H9 (cell line): Measurements from ENCODE around the gene CAMK2G. TPM values are rescaled to one million over a fixed set of nuclear protein-coding genes. Genes with fewer than 3 reads are reported as not detected.
A peak's percentile ranks its signal among the peaks of the same experiment; 100 is the strongest.

Experiments
- DNase-seq: peaks from one replicate; pipeline ENCODE4 v3.0.0-alpha.2; 2017
- H2AFZ ChIP-seq: one replicate; pipeline ENCODE4 v1.6.1; 2013; ENCODE audit warnings: mild to moderate bottlenecking, low read length, control low read depth, moderate library complexity
- H2AK5ac ChIP-seq: 2 replicates; pipeline ENCODE4 v1.6.1; 2013; ENCODE audit warnings: low read length, control low read depth, mixed read lengths; ENCODE audit not compliant: insufficient read length
- H2BK120ac ChIP-seq: one replicate; pipeline ENCODE4 v1.6.1; 2013; ENCODE audit warnings: low read depth, mild to moderate bottlenecking, low read length, control low read depth, inconsistent platforms; ENCODE audit not compliant: poor library complexity, severe bottlenecking
- H2BK12ac ChIP-seq: 2 replicates; pipeline ENCODE4 v1.6.1; 2013; ENCODE audit warnings: low read length, control low read depth, mixed read lengths, low read depth; ENCODE audit not compliant: insufficient read length
- H2BK15ac ChIP-seq: 2 replicates; pipeline ENCODE4 v1.6.1; 2013; ENCODE audit warnings: low read depth, low read length, control low read depth
- H2BK20ac ChIP-seq: one replicate; pipeline ENCODE4 v1.6.1; 2013; ENCODE audit warnings: low read depth, mild to moderate bottlenecking, low read length, control low read depth, inconsistent platforms; ENCODE audit not compliant: poor library complexity, severe bottlenecking
- H2BK5ac ChIP-seq: 2 replicates; pipeline ENCODE4 v1.6.1; 2013; ENCODE audit warnings: low read length, control low read depth, mixed read lengths; ENCODE audit not compliant: insufficient read length
- H3K14ac ChIP-seq: 2 replicates; pipeline ENCODE4 v1.6.1; 2013; ENCODE audit warnings: low read length, control low read depth; ENCODE audit not compliant: insufficient read depth
- H3K18ac ChIP-seq: 2 replicates; pipeline ENCODE4 v1.6.1; 2013; ENCODE audit warnings: low read depth, mild to moderate bottlenecking, mixed read lengths, low read length, control low read depth; ENCODE audit not compliant: insufficient read length
- H3K23ac ChIP-seq: 2 replicates; pipeline ENCODE4 v1.6.1; 2013; ENCODE audit warnings: low read length, control low read depth, mixed read lengths, low read depth; ENCODE audit not compliant: insufficient read length
- H3K23me2 ChIP-seq: 2 replicates; pipeline ENCODE4 v1.6.1; 2013; ENCODE audit warnings: low read depth, mild to moderate bottlenecking, mixed read lengths, low read length, control low read depth; ENCODE audit not compliant: insufficient read length, poor library complexity, severe bottlenecking
- H3K27ac ChIP-seq: 2 replicates; pipeline ENCODE4 v1.5.1; 2013; ENCODE audit warnings: low read length, control low read depth, mixed read lengths, low read depth; ENCODE audit not compliant: insufficient read length
- H3K27me3 ChIP-seq: 2 replicates; pipeline ENCODE4 v1.6.1; 2013; ENCODE audit warnings: low read length, control low read depth, inconsistent platforms; ENCODE audit not compliant: insufficient read depth
- H3K4ac ChIP-seq: 2 replicates; pipeline ENCODE4 v1.6.1; 2013; ENCODE audit warnings: low read depth, mild to moderate bottlenecking, control low read depth, inconsistent platforms, low read length, moderate library complexity
- H3K4me1 ChIP-seq: 2 replicates; pipeline ENCODE4 v1.6.1; 2013; ENCODE audit warnings: low read length, control low read depth, inconsistent platforms; ENCODE audit not compliant: insufficient read depth
- H3K4me2 ChIP-seq: 2 replicates; pipeline ENCODE4 v1.6.1; 2013; ENCODE audit warnings: low read length, control low read depth, mixed read lengths; ENCODE audit not compliant: insufficient read length, insufficient read depth
- H3K56ac ChIP-seq: 2 replicates; pipeline ENCODE4 v1.6.1; 2013; ENCODE audit warnings: low read depth, mild to moderate bottlenecking, mixed read lengths, low read length, control low read depth; ENCODE audit not compliant: insufficient read length
- H3K79me1 ChIP-seq: 2 replicates; pipeline ENCODE4 v1.6.1; 2013; ENCODE audit warnings: low read depth, mild to moderate bottlenecking, moderate library complexity, low read length, control low read depth, inconsistent platforms; ENCODE audit not compliant: insufficient read depth, poor library complexity, severe bottlenecking
- H3K79me2 ChIP-seq: 2 replicates; pipeline ENCODE4 v1.6.1; 2013; ENCODE audit warnings: low read length, control low read depth, inconsistent platforms; ENCODE audit not compliant: insufficient read depth
- H3K9ac ChIP-seq: 2 replicates; pipeline ENCODE4 v1.6.1; 2013; ENCODE audit warnings: low read length, control low read depth, mixed read lengths; ENCODE audit not compliant: insufficient read length; ENCODE audit errors: extremely low read depth
- H3K9me3 ChIP-seq: one replicate; pipeline ENCODE4 v1.6.1; 2013; ENCODE audit warnings: low read depth, low read length, inconsistent platforms; ENCODE audit not compliant: control insufficient read depth
- H3T11ph ChIP-seq: one replicate; pipeline ENCODE4 v1.6.1; 2013; ENCODE audit warnings: mild to moderate bottlenecking, low read length, control low read depth, inconsistent platforms
- H4K20me1 ChIP-seq: one replicate; pipeline ENCODE4 v1.6.1; 2013; ENCODE audit not compliant: control insufficient read depth, insufficient read length, insufficient read depth
- H4K5ac ChIP-seq: 2 replicates; pipeline ENCODE4 v1.6.1; 2013; ENCODE audit warnings: low read depth, mild to moderate bottlenecking, mixed read lengths, low read length, control low read depth; ENCODE audit not compliant: insufficient read length
- H4K8ac ChIP-seq: replicated peaks from 2 replicates; pipeline ENCODE4 v1.6.1; 2013; ENCODE audit warnings: low read length, control low read depth, mixed read lengths, low read depth; ENCODE audit not compliant: insufficient read length
- H4K91ac ChIP-seq: 2 replicates; pipeline ENCODE4 v1.6.1; 2013; ENCODE audit warnings: low read depth, mild to moderate bottlenecking, moderate library complexity, mixed read lengths, low read length, control low read depth; ENCODE audit not compliant: insufficient read length
- H3K27ac Mint-ChIP-seq, 3 experiments: 2 replicates in 2 of 3; 3 replicates in 1 of 3; pipeline ENCODE4 v1.8.0; 2020 to 2021; ENCODE audit warnings: mixed read lengths in 3 of 3, mild to moderate bottlenecking in 1 of 3, moderate library complexity in 1 of 3
- H3K27me3 Mint-ChIP-seq: 2 replicates; pipeline ENCODE4 v1.8.0; 2021; ENCODE audit warnings: low read depth, mild to moderate bottlenecking, moderate library complexity, mixed read lengths
- H3K36me3 Mint-ChIP-seq, 3 experiments: 2 replicates in 2 of 3; 3 replicates in 1 of 3; pipeline ENCODE4 v1.8.0; 2020 to 2021; ENCODE audit warnings: low read depth in 3 of 3, mixed read lengths in 3 of 3; ENCODE audit not compliant: insufficient read depth in 1 of 3
- H3K4me1 Mint-ChIP-seq, 2 experiments: 2 replicates each; pipeline ENCODE4 v1.8.0; 2020; ENCODE audit warnings: mixed read lengths in 2 of 2
- H3K4me3 Mint-ChIP-seq, 2 experiments: 2 replicates in 1 of 2; 3 replicates in 1 of 2; pipeline ENCODE4 v1.8.0; 2020 to 2021; ENCODE audit warnings: mild to moderate bottlenecking in 2 of 2, mixed read lengths in 2 of 2, moderate library complexity in 1 of 2
- H3K9me3 Mint-ChIP-seq, 2 experiments: 2 replicates in 1 of 2; 3 replicates in 1 of 2; pipeline ENCODE4 v1.8.0; 2020; ENCODE audit warnings: mild to moderate bottlenecking in 2 of 2, mixed read lengths in 2 of 2, moderate library complexity in 1 of 2
- CTCF ChIP-seq: fragments of 200-600 bp; sonication (generic); conservative IDR thresholded peaks from 3 replicates; pipeline ENCODE4 v1.8.0; 2021; ENCODE audit warnings: antibody characterized with exemption, mild to moderate bottlenecking
- WGBS: extraction: QIAGEN DNeasy Blood & Tissue Kit; methylation state at CpG from one replicate; pipeline ENCODE4 v1.1.7; 2013; ENCODE audit warnings: missing lambda C conversion rate, low lambda C conversion rate, mixed read lengths; ENCODE audit not compliant: insufficient read length; ENCODE audit errors: extremely low coverage; 5-methylcytosine and 5-hydroxymethylcytosine counted together
- total RNA-seq: library from RNA; stranded (reverse); gene quantifications from 2 replicates; pipeline ENCODE4 v1.2.1, GENCODE V29; 2021

The CAMK2G gene
- total RNA-seq, 1 experiment from 2014 or later: 31.8 TPM

- Histone ChIP-seq H3K18ac (no peak overlapping the region), H4K20me1 (peaks cover 2% of the 10 kb centered on the region), H2AFZ (no peak overlapping the region), H2BK5ac (no peak overlapping the region), H2AK5ac (no peak overlapping the region), H3K79me1 (no peaks in the 10 kb centered on the region), H2BK15ac (no peak overlapping the region), H3K79me2 (no peaks in the 10 kb centered on the region; the same call in 1 of the 2 replicates), H3K56ac (no peak overlapping the region), H2BK120ac (no peak overlapping the region), H3T11ph (no peak overlapping the region), H3K23me2 (peaks cover 3% of the 10 kb centered on the region), H3K4me1 (peaks cover 2% of the 10 kb centered on the region; the same call in 1 of the 2 replicates), H3K4me2 (no peak overlapping the region), H3K9me3 (no peaks in the 10 kb centered on the region), H2BK12ac (no peak overlapping the region), H3K4ac (no peak overlapping the region), H2BK20ac (no peak overlapping the region), H3K23ac (no peak overlapping the region), H3K14ac (no peak overlapping the region), H4K91ac (no peak overlapping the region), H3K27ac (no peak overlapping the region), H3K27me3 (no peaks in the 10 kb centered on the region), H4K5ac (no peak overlapping the region), H3K9ac (no peak overlapping the region), H4K8ac (no peak overlapping the region)
- H3K27ac Mint-ChIP-seq: 0 out of 7 replicates have a peak overlapping the region, but pooled peaks of 1 of the 3 experiments have one; percentile 2
- TF ChIP-seq CTCF: no peak
- WGBS: no CpG with 5 or more reads among the region's 5 CpGs
- no peaks in the 10 kb centered on the region for H3K9me3 Mint-ChIP-seq
- peaks cover 29 to 63% (median 34%) of the 10 kb centered on the region in 3 experiments; a peak in 6 of 7 replicates for H3K36me3 Mint-ChIP-seq
- H3K4me1 Mint-ChIP-seq: peaks cover 28 to 29% of the 10 kb centered on the region in 2 experiments
- no peaks in the 10 kb centered on the region for H3K27me3 Mint-ChIP-seq
- no peak overlapping the region; a peak in 1 of 5 replicates for H3K4me3 Mint-ChIP-seq
- DNase-seq: no peak
These were observed 5.6 kb downstream of the CAMK2G start for GRCh38 chr10:73868655-73869195.
